ENCODE data around the gene ZNHIT2. TPM values are rescaled to one million over a fixed set of nuclear protein-coding genes. Genes with fewer than 3 reads are reported as not detected.

ZNHIT2 gene
- total RNA-seq, 1 donor from 2014 or later, result 11.1 TPM

DNA sequence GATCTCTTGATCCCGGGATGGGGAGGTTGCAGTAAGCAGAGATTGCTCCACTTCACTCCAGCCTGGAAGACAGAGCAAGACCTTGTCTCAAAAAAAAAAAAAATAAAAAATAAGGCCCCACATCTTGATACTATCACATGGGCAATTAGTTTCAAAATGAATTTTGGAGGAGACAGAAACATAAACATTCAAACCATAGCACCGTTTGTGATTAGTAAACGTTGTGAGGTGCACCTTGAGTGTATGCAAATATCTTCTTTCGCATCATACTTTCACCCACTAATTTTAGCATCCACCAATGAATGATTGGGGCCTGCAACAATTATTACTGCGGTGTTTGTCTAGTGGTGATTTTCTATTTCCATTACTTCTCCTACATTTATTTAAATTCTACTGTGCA lies 41.5 kb upstream of the ZNHIT2 start:
- no peak for TF ChIP-seq CTCF (IDR thresholded peaks at IDR 0.05; ENCODE audit: insufficient read depth, low read length, severe bottlenecking)
- H3K4me3 ChIP-seq (ENCODE audit: low read depth, low read length), result no peak overlapping the region
- no peaks in the 10 kb centered on the region for H3K36me3 ChIP-seq (ENCODE audit: control insufficient read depth, insufficient read depth, low read length)
- FAIRE-seq, result no peak
- H3K27me3 ChIP-seq (ENCODE audit: control insufficient read depth, insufficient read depth, low read length), result no peaks in the 10 kb centered on the region
- no peak for DNase-seq (ENCODE audit: low read depth)

DNA sequence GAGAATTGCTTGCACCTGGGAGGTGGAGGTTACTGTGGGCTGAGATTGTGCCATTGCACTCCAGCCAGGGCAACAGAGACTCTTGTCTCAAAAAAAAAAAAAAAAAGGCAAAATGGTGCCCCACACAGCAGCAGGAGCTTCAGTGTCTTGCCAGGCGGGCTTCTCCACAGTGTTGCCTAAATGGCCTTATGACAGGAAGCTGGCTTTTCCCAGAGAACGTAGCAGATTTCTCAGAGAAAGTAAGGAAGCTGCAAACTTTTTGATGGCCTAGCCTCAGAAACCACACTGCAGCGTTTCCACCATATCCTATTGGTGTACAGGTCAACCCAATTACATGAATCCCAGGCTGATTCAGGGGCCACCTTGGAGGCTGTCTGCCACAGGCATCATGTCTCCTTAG lies 39.8 kb upstream of the ZNHIT2 start:
- FAIRE-seq, result no peak
- no peak for DNase-seq (ENCODE audit: low read depth)
- no peak for TF ChIP-seq CTCF (IDR thresholded peaks at IDR 0.05; ENCODE audit: insufficient read depth, low read length, severe bottlenecking)
- no peak overlapping the region for H3K4me3 ChIP-seq (ENCODE audit: low read depth, low read length)
- no peaks in the 10 kb centered on the region for H3K36me3 ChIP-seq (ENCODE audit: control insufficient read depth, insufficient read depth, low read length)
- H3K27me3 ChIP-seq (ENCODE audit: control insufficient read depth, insufficient read depth, low read length), result no peaks in the 10 kb centered on the region

DNA sequence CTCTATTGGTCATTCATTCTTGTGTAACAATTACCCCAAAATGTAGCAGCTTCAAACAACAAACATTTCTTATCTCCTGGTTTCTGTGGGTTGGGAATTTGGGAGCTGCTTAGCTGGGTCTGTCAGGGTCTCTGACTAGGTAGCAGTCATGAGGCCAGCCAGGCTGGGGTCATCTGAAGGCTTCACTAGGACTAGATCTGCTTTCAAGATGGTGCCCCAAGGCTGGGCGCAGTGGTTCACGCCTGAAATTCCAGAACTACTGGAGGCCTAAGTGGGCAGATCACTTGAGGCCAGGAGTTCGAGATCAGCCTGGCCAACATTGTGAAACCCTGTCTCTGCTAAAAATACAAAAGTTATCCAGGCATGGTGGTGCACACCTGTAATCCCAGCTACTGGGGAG lies 39.4 kb upstream of the ZNHIT2 start:
- no peaks in the 10 kb centered on the region for H3K36me3 ChIP-seq (ENCODE audit: control insufficient read depth, insufficient read depth, low read length)
- H3K27me3 ChIP-seq (ENCODE audit: control insufficient read depth, insufficient read depth, low read length), result no peaks in the 10 kb centered on the region
- no peak for FAIRE-seq
- no peak for DNase-seq (ENCODE audit: low read depth)
- H3K4me3 ChIP-seq (ENCODE audit: low read depth, low read length), result no peak overlapping the region
- TF ChIP-seq CTCF (IDR thresholded peaks at IDR 0.05; ENCODE audit: insufficient read depth, low read length, severe bottlenecking), result no peak

- no peaks in the 10 kb centered on the region for H3K27me3 ChIP-seq (ENCODE audit: control insufficient read depth, insufficient read depth, low read length)
- no peak for TF ChIP-seq CTCF (IDR thresholded peaks at IDR 0.05; ENCODE audit: insufficient read depth, low read length, severe bottlenecking)
- H3K36me3 ChIP-seq (ENCODE audit: control insufficient read depth, insufficient read depth, low read length), result no peaks in the 10 kb centered on the region
- FAIRE-seq, result no peak
- no peak overlapping the region for H3K4me3 ChIP-seq (ENCODE audit: low read depth, low read length)
- no peak for DNase-seq (ENCODE audit: low read depth)
Observed at GRCh38 chr11:65156256-65156655, 38.8 kb upstream of the ZNHIT2 start.

DNA sequence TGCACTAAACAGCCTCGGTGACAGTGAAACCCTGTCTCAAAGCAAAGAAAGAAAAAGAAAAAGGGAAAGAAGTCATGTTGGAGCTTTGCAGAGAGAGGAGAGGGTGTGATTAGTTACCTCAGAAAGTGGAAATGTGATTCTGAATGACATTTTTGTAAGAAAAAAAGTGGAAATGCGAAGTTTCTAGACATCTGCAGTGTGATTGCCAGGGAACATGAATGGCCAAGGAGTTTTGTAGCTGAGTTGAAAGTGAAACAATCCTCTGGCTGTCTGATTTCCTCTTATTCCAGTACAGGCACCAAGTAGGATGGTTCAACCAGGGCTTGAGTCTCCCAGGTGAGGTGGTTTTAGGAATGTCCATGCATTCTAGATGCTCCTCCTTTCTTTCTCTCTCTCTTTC lies 34.6 kb upstream of the ZNHIT2 start:
- DNase-seq (ENCODE audit: low read depth) (no peak), FAIRE-seq (no peak)

More for the DNA sequence above, 34.6 kb upstream of the ZNHIT2 start:
- no peak overlapping the region for H3K4me3 ChIP-seq (ENCODE audit: low read depth, low read length)
- no peaks in the 10 kb centered on the region for H3K27me3 ChIP-seq (ENCODE audit: control insufficient read depth, insufficient read depth, low read length)
- no peak for TF ChIP-seq CTCF (IDR thresholded peaks at IDR 0.05; ENCODE audit: insufficient read depth, low read length, severe bottlenecking)
- no peaks in the 10 kb centered on the region for H3K36me3 ChIP-seq (ENCODE audit: control insufficient read depth, insufficient read depth, low read length)
